ENCODE data around the gene PIK3R1.

PIK3R1 gene

DNA sequence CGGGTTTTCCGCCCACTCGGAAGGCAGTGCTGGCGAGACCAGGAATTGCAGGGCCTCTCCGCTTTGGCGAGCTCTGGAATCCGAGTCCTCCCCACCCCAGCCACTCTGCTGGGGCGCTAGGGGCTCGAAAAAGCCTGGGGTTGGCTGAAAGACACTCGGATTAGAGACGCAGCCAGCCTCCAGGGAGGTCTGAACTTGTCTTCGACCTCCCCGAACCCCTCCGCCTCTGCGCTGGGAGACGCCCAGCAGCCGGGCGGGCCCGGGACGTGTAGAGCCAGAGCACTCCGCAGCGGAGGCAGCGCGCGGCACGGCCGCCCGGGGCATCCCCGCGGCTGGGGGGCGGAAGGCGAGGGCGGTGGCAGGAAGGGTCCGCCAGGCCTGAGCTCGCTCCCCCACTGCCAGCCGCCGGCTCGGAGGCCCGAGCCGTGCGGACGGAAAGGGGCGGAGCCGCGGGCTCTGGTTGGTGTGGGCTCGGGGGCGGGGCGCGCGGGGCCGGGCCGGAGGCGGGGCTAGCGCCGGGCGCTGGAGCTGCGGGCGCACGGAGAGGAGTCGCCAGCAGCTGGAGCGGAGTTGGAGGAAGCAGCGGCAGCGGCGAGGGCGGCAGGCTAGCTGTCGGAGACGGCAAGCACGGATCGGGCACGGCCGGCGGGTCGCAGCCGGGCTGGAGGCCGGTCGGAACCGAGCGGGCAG lies at the start of gene PIK3R1:
PIK3R1 (plus strand) TSS at position 549 of the 690 bp plus-strand sequence. CDS start 10,920 bp downstream, outside the sequence.
- in situ Hi-C loops (cut with MboI; ENCODE audit: low pct_unique_long_range_greater_than_20kb, low sequenced_read_pairs, unreplicated experiment) = no loop called here
- TF ChIP-seq, protein P1, sequence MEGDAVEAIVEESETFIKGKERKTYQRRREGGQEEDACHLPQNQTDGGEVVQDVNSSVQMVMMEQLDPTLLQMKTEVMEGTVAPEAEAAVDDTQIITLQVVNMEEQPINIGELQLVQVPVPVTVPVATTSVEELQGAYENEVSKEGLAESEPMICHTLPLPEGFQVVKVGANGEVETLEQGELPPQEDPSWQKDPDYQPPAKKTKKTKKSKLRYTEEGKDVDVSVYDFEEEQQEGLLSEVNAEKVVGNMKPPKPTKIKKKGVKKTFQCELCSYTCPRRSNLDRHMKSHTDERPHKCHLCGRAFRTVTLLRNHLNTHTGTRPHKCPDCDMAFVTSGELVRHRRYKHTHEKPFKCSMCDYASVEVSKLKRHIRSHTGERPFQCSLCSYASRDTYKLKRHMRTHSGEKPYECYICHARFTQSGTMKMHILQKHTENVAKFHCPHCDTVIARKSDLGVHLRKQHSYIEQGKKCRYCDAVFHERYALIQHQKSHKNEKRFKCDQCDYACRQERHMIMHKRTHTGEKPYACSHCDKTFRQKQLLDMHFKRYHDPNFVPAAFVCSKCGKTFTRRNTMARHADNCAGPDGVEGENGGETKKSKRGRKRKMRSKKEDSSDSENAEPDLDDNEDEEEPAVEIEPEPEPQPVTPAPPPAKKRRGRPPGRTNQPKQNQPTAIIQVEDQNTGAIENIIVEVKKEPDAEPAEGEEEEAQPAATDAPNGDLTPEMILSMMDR (IDR thresholded peaks at IDR 0.05; ENCODE audit: extremely low read depth, insufficient read depth, missing control alignments) = no peak

DNA sequence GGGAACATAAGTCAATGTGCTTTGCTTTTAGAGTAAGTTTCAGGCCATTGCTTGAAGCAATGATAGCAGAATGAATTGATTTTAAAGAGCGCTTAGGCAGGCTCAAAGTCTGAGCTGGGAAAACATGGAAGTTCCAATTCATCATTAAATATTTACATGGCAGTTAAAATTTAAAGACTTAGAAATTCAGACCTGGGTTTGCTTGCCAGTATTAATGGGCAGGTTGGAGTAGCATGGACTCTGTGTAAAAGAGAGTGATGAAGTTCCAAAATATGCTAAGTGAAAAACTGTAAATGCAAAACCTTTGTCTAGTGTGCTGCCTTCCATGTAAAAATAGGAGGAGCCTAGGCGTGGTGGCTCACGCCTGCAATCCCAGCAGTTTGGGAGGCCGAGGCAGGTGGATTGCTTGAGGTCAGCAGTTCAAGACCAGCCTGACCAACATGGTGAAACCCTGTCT lies 48.3 kb upstream of the PIK3R1 start:
- in situ Hi-C loops (cut with MboI; ENCODE audit: low pct_unique_long_range_greater_than_20kb, low sequenced_read_pairs, unreplicated experiment) = no loop called here
- DNase-seq (ENCODE audit: low spot score) = no peak
- TF ChIP-seq, protein P1 (IDR thresholded peaks at IDR 0.05; ENCODE audit: extremely low read depth, insufficient read depth, missing control alignments) = no peak

More for the DNA sequence above, at the start of gene PIK3R1:
- peak; percentile 99 for DNase-seq (ENCODE audit: low spot score)

DNA sequence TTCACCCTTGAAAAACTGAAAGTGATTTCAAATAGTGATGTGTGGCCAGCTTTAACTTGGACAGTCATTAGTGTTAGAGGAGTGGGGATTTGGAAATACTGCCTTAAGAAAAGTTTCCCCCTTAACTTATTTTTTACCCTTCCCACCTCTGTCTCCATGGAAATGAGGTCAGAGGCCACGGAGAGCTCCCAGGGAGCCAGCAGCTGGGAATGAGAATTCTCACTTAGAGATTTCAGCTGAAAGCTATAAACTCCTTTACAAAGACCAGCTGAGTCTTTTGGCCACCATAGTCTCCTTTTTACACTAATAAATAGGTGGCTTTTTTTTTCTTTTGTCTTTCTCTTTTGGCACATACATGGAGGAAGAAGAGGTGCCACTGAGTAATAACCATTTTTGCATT lies 45.7 kb upstream of the PIK3R1 start:
- no peak for DNase-seq (ENCODE audit: low spot score)
- in situ Hi-C loops (cut with MboI; ENCODE audit: low pct_unique_long_range_greater_than_20kb, low sequenced_read_pairs, unreplicated experiment) = no loop called here
- TF ChIP-seq, protein P1 (IDR thresholded peaks at IDR 0.05; ENCODE audit: extremely low read depth, insufficient read depth, missing control alignments) = no peak

DNA sequence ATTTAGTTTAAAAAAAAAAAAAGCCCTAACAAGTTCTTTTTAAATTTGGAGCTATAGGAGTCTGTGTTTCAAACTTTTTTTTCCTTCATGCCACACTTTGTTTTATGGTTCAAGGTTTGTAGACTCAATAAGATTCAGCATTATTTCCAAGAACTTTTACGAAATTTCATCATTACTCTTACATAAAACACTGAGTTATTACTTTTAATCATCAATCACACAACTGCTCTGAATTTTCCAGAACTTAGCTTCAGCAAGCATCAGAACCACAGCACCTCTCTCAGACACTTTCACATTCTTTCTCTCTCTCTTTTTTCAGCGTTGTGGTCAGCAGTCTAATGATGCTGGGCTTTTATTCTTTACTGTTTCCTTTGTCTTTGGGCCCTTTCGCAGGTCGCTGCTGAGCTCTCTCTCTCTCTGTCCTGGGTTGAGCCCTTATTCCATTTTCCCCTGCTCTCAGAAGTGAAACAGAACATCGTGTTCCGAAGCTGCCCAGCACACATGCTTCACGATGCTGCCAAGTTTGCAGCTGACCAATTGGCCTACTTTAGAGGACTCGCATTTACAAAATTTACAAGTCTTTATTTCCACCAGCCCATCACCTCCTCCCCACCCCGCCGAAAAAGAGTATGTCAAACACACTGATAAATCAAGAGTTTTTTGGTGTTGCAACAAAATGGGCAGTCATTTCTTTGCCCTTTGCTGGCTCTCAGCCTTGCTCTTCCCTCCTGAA lies 44.6 kb upstream of the PIK3R1 start:
- DNase-seq (ENCODE audit: low spot score) = no peak
- TF ChIP-seq, protein P1 (IDR thresholded peaks at IDR 0.05; ENCODE audit: extremely low read depth, insufficient read depth, missing control alignments) = no peak
- in situ Hi-C loops (cut with MboI; ENCODE audit: low pct_unique_long_range_greater_than_20kb, low sequenced_read_pairs, unreplicated experiment) = no loop called here

DNA sequence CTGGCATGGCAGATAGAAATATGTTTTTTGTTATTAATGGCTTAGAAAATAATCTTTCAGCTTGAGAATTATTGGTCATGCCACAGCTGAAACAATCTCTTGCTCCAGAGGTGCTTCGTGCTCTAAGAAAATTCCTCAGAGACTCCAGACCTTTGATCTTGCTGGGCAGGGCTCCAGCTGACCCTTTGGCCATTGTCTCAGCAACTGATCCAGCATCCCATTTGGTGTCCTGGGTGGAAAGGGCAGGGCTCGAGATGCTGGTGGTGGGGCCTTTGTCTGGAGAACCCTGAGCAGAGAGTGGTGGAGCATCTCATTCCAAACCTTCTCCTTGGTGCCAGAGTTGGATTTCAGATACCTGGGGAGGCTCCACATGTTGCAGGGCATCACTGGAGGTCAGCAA lies 43.2 kb upstream of the PIK3R1 start:
- TF ChIP-seq, protein P1 (IDR thresholded peaks at IDR 0.05; ENCODE audit: extremely low read depth, insufficient read depth, missing control alignments) = no peak
- no peak for DNase-seq (ENCODE audit: low spot score)
- in situ Hi-C loops (cut with MboI; ENCODE audit: low pct_unique_long_range_greater_than_20kb, low sequenced_read_pairs, unreplicated experiment) = no loop called here

DNA sequence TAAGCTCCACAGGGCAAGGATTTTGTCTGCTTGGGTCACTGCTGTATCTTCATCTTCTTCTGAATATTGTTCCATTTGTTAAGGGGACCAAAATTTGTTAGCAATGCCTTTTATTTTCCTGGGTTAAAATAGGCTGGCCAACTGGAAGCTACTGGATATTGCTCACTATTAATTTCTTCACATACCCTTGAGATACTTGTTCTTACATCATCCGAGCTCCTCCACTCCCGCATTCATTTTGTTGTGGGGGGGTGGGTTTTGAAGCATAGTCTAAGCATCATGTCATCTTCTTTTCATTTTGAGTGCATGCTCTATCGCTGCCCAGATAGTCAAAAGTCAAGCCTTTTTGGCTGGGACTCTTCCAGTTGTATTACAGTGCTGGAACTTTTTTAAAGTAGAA lies 42.5 kb upstream of the PIK3R1 start:
- TF ChIP-seq, protein P1 (IDR thresholded peaks at IDR 0.05; ENCODE audit: extremely low read depth, insufficient read depth, missing control alignments) = no peak
- no peak for DNase-seq (ENCODE audit: low spot score)
- in situ Hi-C loops (cut with MboI; ENCODE audit: low pct_unique_long_range_greater_than_20kb, low sequenced_read_pairs, unreplicated experiment) = no loop called here
